Effector memory CD4-positive, alpha-beta T cell (primary cell): ENCODE measurements around the gene CCT6A.
A peak's percentile ranks its signal among the peaks of the same experiment; 100 is the strongest.
"Not testable (repeated sequence)": the region's sequence is repeated elsewhere in the genome, so short reads cannot be mapped to it uniquely, and the experiment has no call there.

Source experiments
- DNase-seq, 3 donors: peaks; one replicate each; pipeline ENCODE4 v3.0.0-alpha.2; 2020
- H3K27ac ChIP-seq: 2 replicates; pipeline ENCODE4 v1.7.0; 2013; ENCODE audit warnings: mild to moderate bottlenecking, low read length, moderate library complexity; ENCODE audit not compliant: insufficient read depth, poor library complexity, severe bottlenecking
- H3K27me3 ChIP-seq: replicated peaks from 2 replicates; pipeline ENCODE4 v1.7.0; 2013; ENCODE audit warnings: mild to moderate bottlenecking, low read length; ENCODE audit not compliant: insufficient read depth, control insufficient read depth, poor library complexity, severe bottlenecking
- H3K36me3 ChIP-seq: 2 replicates; pipeline ENCODE4 v1.7.0; 2013; ENCODE audit warnings: mild to moderate bottlenecking, low read length, moderate library complexity; ENCODE audit not compliant: control insufficient read depth, insufficient read depth
- H3K4me1 ChIP-seq: 2 replicates; pipeline ENCODE4 v1.7.0; 2013; ENCODE audit warnings: low read length, mild to moderate bottlenecking; ENCODE audit not compliant: control insufficient read depth, insufficient read depth, poor library complexity, severe bottlenecking
- H3K4me3 ChIP-seq: 2 replicates; pipeline ENCODE4 v1.7.0; 2013; ENCODE audit warnings: low read length, low read depth, mild to moderate bottlenecking; ENCODE audit not compliant: insufficient read depth, poor library complexity, severe bottlenecking
- H3K9me3 ChIP-seq: 2 replicates; pipeline ENCODE4 v1.7.0; 2013; ENCODE audit warnings: mild to moderate bottlenecking, low read length, moderate library complexity; ENCODE audit not compliant: control insufficient read depth

CCT6A gene

DNA sequence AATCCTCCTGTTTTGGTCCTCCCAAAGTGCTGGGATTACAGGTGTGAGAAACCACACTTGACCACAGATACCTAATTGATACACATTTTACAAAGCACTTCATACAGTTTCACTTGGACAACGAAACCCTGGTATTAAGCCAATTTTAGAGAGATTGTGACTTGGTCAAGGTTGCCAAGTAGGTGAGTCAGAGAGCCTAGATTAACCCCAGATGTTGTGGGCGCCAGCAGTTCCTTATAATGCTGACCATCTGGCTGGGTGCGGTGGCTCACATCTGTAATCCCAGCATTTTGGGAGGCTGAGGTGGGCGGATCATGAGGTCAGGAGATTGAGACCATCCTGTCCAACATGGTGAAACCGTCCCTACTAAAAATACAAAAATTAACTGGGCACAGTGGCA, 46.1 kb downstream of the CCT6A start:
- H3K36me3 ChIP-seq: peaks cover 30% of the 10 kb centered on the region
- DNase-seq: no peak

DNA sequence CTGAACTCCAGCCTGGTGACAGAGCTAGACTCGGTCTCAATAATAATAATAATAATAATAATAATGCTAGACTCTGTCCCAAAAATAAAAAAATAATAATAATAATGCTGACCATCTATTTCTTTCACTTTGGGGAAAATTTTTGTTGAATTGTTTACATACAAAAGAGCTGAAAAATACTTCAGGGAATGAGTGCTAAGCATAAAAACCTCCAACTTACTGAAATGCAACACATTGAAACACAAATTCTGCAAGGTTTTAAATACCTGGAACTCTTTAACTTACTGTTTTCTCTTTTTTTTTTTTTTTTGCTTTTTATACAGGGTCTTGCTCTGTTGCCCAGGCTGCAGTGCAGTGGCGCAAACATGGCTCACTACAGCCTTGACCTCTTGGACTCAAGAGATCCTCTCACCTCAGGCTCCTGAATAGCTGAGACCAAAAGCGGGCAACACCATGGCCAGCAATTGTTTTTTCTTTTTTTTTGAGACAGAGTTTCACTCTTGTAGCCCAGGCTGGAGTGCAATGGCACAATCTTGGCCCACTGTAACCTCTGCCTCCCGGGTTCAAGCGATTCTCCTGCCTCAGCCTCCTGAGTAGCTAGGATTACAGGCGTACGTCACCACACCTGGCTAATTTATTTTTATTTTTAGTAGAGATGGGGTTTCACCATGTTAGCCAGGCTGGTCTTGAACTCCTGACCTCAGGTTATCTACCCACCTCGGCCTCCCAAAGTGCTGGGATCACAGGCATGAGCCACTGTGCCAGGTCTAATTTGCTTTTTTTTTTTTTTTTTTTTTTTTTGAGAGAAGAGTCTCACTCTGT, 46.8 kb downstream of the CCT6A start:
- not testable (repeated sequence) for DNase-seq, H3K27ac ChIP-seq, H3K27me3 ChIP-seq, H3K9me3 ChIP-seq, H3K4me3 ChIP-seq, H3K4me1 ChIP-seq
- peaks cover 36% of the 10 kb centered on the region for H3K36me3 ChIP-seq

More for the DNA sequence above, 46.1 kb downstream of the CCT6A start:
- no peak overlapping the region for H3K27ac ChIP-seq
- no peaks in the 10 kb centered on the region for H3K9me3 ChIP-seq
- no peaks in the 10 kb centered on the region for H3K27me3 ChIP-seq
- H3K4me3 ChIP-seq: no peak overlapping the region
- no peaks in the 10 kb centered on the region for H3K4me1 ChIP-seq

DNA sequence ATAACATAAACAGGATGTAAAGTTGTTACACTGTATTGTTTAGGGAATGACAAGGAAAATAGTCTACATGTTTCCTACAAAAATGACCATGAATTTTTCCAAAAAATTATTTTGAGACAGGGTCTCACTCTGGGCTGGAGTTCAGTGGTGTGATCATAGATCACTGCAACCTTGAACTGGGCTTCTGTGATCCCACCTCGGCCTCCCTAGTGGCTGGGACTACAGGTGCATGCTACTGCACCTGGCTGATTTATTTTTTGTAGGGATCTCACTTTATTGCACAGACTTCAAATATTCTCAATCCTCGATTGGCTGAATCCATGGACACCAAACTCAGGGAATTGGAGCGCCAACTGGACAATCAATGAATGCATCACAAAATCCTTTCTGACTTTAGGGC, 48.1 kb downstream of the CCT6A start:
- no peaks in the 10 kb centered on the region for H3K4me1 ChIP-seq
- no peaks in the 10 kb centered on the region for H3K9me3 ChIP-seq
- no peak overlapping the region for H3K4me3 ChIP-seq
- H3K27me3 ChIP-seq: no peaks in the 10 kb centered on the region
- no peak for DNase-seq
- no peak overlapping the region for H3K27ac ChIP-seq
- H3K36me3 ChIP-seq: peaks cover 45% of the 10 kb centered on the region

DNA sequence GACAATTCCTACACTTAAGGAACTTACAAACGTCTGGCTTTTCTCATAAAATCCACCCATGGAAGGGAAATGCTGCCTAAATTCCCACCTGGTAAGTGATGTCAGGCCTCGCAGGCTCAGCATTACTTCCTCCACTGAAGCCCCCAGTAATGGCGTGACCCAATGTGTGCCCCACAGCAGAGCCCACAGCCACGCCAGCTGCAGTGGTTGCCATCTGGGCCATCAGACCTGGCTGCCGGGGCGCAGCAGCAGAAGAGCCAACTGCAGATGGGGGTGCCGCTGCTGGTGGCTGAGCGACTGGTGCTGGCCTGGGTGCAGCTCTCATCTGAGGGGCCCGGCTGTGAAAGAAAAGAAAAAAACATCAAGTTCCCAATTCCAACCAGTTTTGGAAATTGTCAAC, 52.6 kb downstream of the CCT6A start:
- H3K4me1 ChIP-seq, H3K4me3 ChIP-seq, DNase-seq, H3K9me3 ChIP-seq, H3K27me3 ChIP-seq, H3K27ac ChIP-seq: not testable (repeated sequence)
- H3K36me3 ChIP-seq: peaks cover 45% of the 10 kb centered on the region

DNA sequence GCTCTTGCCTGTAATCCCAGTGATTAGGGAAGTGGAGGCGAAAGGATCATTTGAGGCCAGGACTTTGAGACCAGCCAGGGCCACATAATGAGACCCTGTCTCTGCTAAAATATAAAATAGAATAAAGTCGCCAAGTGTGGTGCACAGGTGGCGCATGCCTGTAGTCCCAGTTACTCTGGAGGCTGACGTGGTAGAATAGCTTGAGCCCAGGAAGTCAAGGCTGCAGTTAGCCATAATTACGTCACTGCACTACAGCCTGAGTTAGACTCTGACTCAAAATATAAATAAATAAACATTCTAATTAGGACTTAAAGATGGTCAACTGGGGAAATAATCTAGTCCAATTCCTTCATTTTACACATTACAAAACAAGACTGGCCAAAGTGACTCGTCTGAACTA, 53.9 kb downstream of the CCT6A start:
- H3K27me3 ChIP-seq: no peaks in the 10 kb centered on the region
- peaks cover 5% of the 10 kb centered on the region for H3K4me1 ChIP-seq
- peaks cover 33% of the 10 kb centered on the region for H3K36me3 ChIP-seq
- H3K9me3 ChIP-seq: no peaks in the 10 kb centered on the region
- H3K27ac ChIP-seq: peak overlapping the region; percentile 93
- peak overlapping the region; percentile 74 for H3K4me3 ChIP-seq
- DNase-seq: peak; percentile 17 to 23 (median 19)

DNA sequence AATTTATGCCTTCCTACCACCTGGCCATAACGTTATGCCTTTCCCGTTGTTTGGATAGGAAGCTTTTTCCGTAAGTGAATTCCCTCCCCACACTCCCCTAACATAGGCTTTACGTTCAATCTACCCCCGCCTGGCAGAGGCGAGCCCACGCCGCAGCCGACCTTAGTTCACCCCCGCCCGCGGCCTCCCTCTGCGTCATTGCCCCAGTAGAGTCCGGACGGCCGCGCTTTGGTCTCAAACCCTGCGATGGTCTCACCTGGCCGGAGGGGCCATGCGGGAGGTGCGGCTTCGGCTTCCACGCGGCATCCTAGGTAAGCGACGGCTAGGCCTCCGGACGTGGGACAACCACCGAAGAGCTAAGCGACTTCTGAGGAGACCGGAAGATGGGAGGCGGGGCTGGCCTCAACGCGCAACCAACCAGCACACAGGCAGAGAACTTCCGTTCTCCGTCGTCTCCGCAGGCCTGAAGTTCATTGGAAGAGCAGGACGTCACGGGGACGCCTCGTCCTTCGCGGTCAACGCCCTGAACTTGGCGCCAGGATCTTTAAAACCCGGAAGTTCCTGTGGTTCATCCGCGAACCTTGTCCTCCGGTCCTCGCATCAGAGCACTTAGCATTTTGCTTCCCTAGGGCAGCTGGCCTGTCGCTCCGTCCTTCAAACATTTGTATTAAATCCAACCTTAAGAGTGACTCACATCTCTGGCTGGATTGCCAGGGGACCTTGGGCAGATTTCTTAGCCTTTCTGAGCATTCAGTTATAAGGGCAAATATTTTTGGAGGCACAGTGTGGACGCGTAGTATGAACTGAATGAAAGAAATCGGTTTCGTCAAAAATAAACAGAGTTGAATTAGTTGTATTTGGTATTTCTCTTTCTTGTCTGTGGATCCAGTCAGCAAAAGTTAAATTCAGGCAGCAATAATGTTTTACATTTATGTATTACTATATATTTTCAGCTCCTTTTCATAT, 54.8 kb downstream of the CCT6A start, which contains the start of gene CHCHD2:
CHCHD2 (minus strand) TSS at position 369 of the 966 bp plus-strand sequence; CDS start at position 306, 63 bp downstream.
- peak within 1 kb of the TSS; percentile 74 for H3K4me3 ChIP-seq
- DNase-seq: peak; percentile 86 to 92 (median 90)
- peak within 1 kb of the TSS; percentile 93 for H3K27ac ChIP-seq
- peaks cover 24% of the 10 kb centered on the region for H3K36me3 ChIP-seq
- no peaks in the 10 kb centered on the region for H3K9me3 ChIP-seq
- no peaks in the 10 kb centered on the region for H3K27me3 ChIP-seq
- peaks cover 5% of the 10 kb centered on the region for H3K4me1 ChIP-seq

DNA sequence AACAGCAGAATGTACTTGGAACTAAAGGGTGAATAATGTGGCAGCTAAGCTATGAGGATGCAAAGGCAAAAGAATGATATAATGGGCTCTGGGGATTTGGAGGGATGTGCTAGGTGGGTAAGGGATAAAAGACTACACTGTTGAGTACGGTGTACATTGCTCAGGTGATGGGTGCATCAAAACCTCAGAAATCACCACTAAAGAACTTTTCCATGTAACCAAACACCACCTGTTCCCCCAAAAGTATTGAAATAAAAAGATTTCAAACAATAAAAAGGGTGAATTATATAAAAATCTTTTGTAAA, 56.3 kb downstream of the CCT6A start:
- Histone ChIP-seq H3K27ac (no peak overlapping the region), H3K36me3 (peaks cover 13% of the 10 kb centered on the region), H3K9me3 (no peaks in the 10 kb centered on the region), H3K4me3 (no peak overlapping the region), H3K4me1 (peaks cover 5% of the 10 kb centered on the region), H3K27me3 (no peaks in the 10 kb centered on the region)
- no peak for DNase-seq

DNA sequence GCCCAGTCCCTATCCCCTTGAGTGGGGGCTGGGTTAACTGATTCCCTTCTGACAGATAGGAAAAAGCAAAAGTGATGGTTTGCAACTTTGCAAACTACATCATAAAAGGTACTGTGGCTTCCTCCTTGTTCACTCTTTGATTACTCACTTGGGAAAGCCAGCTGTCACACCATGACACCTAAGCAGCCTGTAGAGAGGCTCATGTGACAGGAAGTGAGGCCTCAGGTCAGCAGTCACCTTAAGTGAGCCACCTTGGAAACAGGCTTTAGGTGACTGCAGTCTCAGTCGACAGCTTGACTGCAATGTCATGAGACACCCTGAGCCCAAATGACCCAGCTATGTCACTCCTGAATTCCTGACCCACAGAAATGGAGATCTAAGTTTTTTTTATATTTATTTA, 59.0 kb downstream of the CCT6A start:
- peaks cover under 1% of the 10 kb centered on the region for H3K4me1 ChIP-seq
- no peaks in the 10 kb centered on the region for H3K9me3 ChIP-seq
- H3K36me3 ChIP-seq: no peaks in the 10 kb centered on the region
- no peak for DNase-seq
- H3K27ac ChIP-seq: no peak overlapping the region
- H3K27me3 ChIP-seq: no peaks in the 10 kb centered on the region
- no peak overlapping the region for H3K4me3 ChIP-seq

DNA sequence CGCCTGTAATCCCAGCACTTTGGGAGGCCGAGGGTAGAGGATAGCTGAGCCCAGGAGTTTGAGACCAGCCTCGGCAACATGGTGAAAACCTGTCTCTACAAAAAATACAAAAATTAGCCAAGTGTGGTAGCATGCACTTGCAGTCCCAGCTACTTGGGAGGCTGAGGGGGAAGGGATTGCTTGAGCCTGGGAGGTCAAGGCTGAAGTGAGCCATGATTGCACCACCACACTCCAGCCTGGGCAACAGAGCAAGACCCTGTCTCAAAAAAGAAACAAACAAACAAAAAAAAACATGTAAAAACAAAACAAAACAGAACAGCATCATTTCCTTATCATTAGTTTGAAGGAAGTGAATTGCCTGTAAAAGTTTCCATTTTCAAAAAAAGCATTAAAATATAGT, 60.7 kb downstream of the CCT6A start:
- not testable (repeated sequence) for H3K9me3 ChIP-seq, H3K4me3 ChIP-seq, H3K4me1 ChIP-seq, H3K36me3 ChIP-seq, DNase-seq, H3K27me3 ChIP-seq, H3K27ac ChIP-seq
